ENCODE results near the gene MYO1A. TPM values are rescaled to one million over a fixed set of nuclear protein-coding genes. Genes with fewer than 3 reads are reported as not detected.

MYO1A gene
- polyA plus RNA-seq, 10 donors: 0.11 to 0.71 (median 0.33) TPM; not detected in 4

Other genes starting within 250 kb of the MYO1A start
- gene SDR9C7, start 115.7 kb downstream of the MYO1A start, polyA plus RNA-seq (ENCODE audit: insufficient read length in 10 of 10): under 1 TPM; 0.12 to 0.77 (median 0.35) TPM
- gene RDH16, start 92.5 kb downstream of the MYO1A start, polyA plus RNA-seq (ENCODE audit: insufficient read length in 10 of 10): under 1 TPM; 0.10 to 0.64 (median 0.39) TPM
- 1 to 10 TPM; 4.6 to 7.0 (median 5.7) TPM for gene ZBTB39, start 43.6 kb downstream of the MYO1A start, polyA plus RNA-seq (ENCODE audit: insufficient read length in 10 of 10)
- under 1 TPM in 4 of 10 donors, not detected in 6; 0.24 to 0.75 (median 0.52) TPM for gene TAC3, start 33.6 kb downstream of the MYO1A start, polyA plus RNA-seq (ENCODE audit: insufficient read length in 10 of 10)
- gene NEMP1, start 28.7 kb upstream of the MYO1A start, polyA plus RNA-seq (ENCODE audit: insufficient read length in 10 of 10): 10 to 100 TPM; 13.5 to 26.0 (median 17.5) TPM
- 10 to 100 TPM; 23.9 to 40.1 (median 30.4) TPM for gene NAB2, start 39.0 kb upstream of the MYO1A start, polyA plus RNA-seq (ENCODE audit: insufficient read length in 10 of 10)
- 10 to 100 TPM; 32.6 to 53.5 (median 40.8) TPM for gene STAT6, start 61.2 kb upstream of the MYO1A start, polyA plus RNA-seq (ENCODE audit: insufficient read length in 10 of 10)
- gene LRP1, start 78.4 kb upstream of the MYO1A start, polyA plus RNA-seq (ENCODE audit: insufficient read length in 10 of 10): 100 to 1,000 TPM in 9 of 10 donors, 10 to 100 TPM in 1; 95.2 to 226 (median 134) TPM
- gene LRP1-AS, start 97.5 kb upstream of the MYO1A start, polyA plus RNA-seq (ENCODE audit: insufficient read length in 10 of 10): 1 to 10 TPM in 3 of 10 donors, under 1 TPM in 6, not detected in 1; 0.47 to 1.1 (median 0.92) TPM
- gene NXPH4, start 166.7 kb upstream of the MYO1A start, polyA plus RNA-seq (ENCODE audit: insufficient read length in 10 of 10): 1 to 10 TPM; 1.7 to 5.1 (median 2.1) TPM
- gene SHMT2, start 179.6 kb upstream of the MYO1A start, polyA plus RNA-seq (ENCODE audit: insufficient read length in 10 of 10): 10 to 100 TPM; 50.2 to 76.8 (median 63.3) TPM
- 100 to 1,000 TPM; 248 to 457 (median 368) TPM for gene STAC3, start 201.1 kb upstream of the MYO1A start, polyA plus RNA-seq (ENCODE audit: insufficient read length in 10 of 10)